Ishikawa (cell line): ENCODE results near the gene DENND1A.

Experiments
- CEBPB ChIP-seq: IDR thresholded peaks from 2 replicates; pipeline ENCODE4 v1.6.1; 2012
- CREB1 ChIP-seq: IDR thresholded peaks from 2 replicates; pipeline ENCODE4 v1.6.1; 2012; ENCODE audit warnings: low read depth
- EGR1 ChIP-seq: IDR thresholded peaks from 2 replicates; pipeline ENCODE4 v1.6.1; 2012
- EP300 ChIP-seq: IDR thresholded peaks from 2 replicates; pipeline ENCODE4 v1.6.1; 2012; ENCODE audit warnings: borderline replicate concordance
- FOXM1 ChIP-seq: IDR thresholded peaks from 2 replicates; pipeline ENCODE4 v1.6.1; 2012; ENCODE audit warnings: low read depth, borderline replicate concordance
- NFIC ChIP-seq: IDR thresholded peaks from 2 replicates; pipeline ENCODE4 v1.6.1; 2012
- RAD21 ChIP-seq: IDR thresholded peaks from 2 replicates; pipeline ENCODE4 v1.6.1; 2012; ENCODE audit warnings: low read depth
- TAF1 ChIP-seq: IDR thresholded peaks from 2 replicates; pipeline ENCODE4 v1.6.1; 2012; ENCODE audit warnings: low read depth, mild to moderate bottlenecking
- TCF12 ChIP-seq: IDR thresholded peaks from 2 replicates; pipeline ENCODE4 v1.6.1; 2012; ENCODE audit warnings: low read depth
- TEAD4 ChIP-seq: IDR thresholded peaks from 2 replicates; pipeline ENCODE4 v1.6.1; 2012
- YY1 ChIP-seq: IDR thresholded peaks from 2 replicates; pipeline ENCODE4 v1.6.1; 2012; ENCODE audit warnings: low read depth
- ZBTB7A ChIP-seq: IDR thresholded peaks from 2 replicates; pipeline ENCODE4 v1.6.1; 2012; ENCODE audit warnings: low read depth
- TF ChIP-seq, protein P1 (sequence below): IDR thresholded peaks from 2 replicates; pipeline ENCODE4 v1.6.1; 2012
- TF ChIP-seq, protein P2 (sequence below): IDR thresholded peaks from 2 replicates; pipeline ENCODE4 v1.6.1; 2012
- TF ChIP-seq, protein P3 (sequence below): IDR thresholded peaks from 2 replicates; pipeline ENCODE4 v1.6.1; 2012; ENCODE audit warnings: low read depth, mild to moderate bottlenecking

The DENND1A gene

DNA sequence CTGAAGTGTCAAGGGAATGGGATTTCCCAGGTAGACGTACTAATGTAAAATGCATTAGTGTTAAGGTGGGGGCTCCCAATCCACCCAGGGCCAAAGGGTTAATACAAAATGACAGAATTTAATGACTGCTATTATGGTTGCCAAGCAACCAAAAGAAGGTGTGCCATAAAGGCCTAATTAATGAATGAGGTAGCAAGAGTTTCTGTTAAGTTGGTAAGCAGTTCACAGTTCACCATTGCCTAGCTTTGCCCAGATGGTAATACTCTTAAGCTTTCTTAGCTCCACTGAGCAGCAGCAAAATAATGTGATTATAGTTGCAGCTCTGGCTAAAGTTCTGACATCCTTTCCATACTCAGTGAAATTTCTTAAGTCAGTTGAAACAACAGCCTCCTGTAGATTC is 211.7 kb downstream of the DENND1A start:
- TF ChIP-seq EGR1 (no peak), CEBPB (no peak), TEAD4 (no peak), CREB1 (no peak), ZBTB7A (no peak), NFIC (no peak), YY1 (no peak), RAD21 (no peak), TAF1 (no peak), FOXM1 (no peak), EP300 (no peak), TCF12 (no peak)
- TF ChIP-seq, protein P1, sequence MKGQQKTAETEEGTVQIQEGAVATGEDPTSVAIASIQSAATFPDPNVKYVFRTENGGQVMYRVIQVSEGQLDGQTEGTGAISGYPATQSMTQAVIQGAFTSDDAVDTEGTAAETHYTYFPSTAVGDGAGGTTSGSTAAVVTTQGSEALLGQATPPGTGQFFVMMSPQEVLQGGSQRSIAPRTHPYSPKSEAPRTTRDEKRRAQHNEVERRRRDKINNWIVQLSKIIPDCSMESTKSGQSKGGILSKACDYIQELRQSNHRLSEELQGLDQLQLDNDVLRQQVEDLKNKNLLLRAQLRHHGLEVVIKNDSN = no peak
- TF ChIP-seq, protein P2, sequence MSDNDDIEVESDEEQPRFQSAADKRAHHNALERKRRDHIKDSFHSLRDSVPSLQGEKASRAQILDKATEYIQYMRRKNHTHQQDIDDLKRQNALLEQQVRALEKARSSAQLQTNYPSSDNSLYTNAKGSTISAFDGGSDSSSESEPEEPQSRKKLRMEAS = no peak
- TF ChIP-seq, protein P3, sequence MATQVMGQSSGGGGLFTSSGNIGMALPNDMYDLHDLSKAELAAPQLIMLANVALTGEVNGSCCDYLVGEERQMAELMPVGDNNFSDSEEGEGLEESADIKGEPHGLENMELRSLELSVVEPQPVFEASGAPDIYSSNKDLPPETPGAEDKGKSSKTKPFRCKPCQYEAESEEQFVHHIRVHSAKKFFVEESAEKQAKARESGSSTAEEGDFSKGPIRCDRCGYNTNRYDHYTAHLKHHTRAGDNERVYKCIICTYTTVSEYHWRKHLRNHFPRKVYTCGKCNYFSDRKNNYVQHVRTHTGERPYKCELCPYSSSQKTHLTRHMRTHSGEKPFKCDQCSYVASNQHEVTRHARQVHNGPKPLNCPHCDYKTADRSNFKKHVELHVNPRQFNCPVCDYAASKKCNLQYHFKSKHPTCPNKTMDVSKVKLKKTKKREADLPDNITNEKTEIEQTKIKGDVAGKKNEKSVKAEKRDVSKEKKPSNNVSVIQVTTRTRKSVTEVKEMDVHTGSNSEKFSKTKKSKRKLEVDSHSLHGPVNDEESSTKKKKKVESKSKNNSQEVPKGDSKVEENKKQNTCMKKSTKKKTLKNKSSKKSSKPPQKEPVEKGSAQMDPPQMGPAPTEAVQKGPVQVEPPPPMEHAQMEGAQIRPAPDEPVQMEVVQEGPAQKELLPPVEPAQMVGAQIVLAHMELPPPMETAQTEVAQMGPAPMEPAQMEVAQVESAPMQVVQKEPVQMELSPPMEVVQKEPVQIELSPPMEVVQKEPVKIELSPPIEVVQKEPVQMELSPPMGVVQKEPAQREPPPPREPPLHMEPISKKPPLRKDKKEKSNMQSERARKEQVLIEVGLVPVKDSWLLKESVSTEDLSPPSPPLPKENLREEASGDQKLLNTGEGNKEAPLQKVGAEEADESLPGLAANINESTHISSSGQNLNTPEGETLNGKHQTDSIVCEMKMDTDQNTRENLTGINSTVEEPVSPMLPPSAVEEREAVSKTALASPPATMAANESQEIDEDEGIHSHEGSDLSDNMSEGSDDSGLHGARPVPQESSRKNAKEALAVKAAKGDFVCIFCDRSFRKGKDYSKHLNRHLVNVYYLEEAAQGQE = no peak

DNA sequence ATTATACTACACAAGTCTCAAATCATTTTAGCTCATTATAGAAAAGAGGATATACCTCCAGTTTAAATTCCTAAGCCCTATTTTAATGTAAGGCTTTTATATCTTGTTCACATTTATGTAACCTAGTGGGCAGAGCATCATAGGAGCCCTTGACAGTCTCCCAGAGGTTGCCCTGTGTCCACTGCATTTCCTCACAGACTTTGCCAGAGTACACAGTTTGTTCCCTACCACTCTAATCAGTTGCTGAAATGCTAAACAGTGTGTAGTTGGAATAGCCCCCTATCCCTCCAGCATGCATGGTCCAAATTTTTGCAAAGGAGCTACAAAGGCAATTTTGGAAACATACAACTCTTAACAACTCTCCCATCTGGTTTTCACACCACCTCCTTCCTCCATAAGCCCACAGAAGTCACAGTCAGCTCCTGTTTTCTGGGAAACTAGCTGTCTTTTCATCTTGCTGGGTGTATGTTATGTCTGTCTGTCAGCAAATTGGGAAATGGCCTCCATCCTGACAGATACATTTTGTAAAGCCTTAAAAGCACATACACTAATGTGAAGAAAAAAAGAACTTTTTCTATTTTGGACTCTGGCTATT is 212.2 kb downstream of the DENND1A start:
- TF ChIP-seq TCF12 = no peak
- TF ChIP-seq RAD21 = no peak
- TF ChIP-seq YY1 = no peak
- TF ChIP-seq EP300 = no peak
- TF ChIP-seq TAF1 = no peak
- TF ChIP-seq EGR1 = no peak
- TF ChIP-seq, protein P1 = no peak
- TF ChIP-seq CREB1 = no peak
- TF ChIP-seq TEAD4 = no peak
- no peak for TF ChIP-seq CEBPB
- no peak for TF ChIP-seq NFIC

DNA sequence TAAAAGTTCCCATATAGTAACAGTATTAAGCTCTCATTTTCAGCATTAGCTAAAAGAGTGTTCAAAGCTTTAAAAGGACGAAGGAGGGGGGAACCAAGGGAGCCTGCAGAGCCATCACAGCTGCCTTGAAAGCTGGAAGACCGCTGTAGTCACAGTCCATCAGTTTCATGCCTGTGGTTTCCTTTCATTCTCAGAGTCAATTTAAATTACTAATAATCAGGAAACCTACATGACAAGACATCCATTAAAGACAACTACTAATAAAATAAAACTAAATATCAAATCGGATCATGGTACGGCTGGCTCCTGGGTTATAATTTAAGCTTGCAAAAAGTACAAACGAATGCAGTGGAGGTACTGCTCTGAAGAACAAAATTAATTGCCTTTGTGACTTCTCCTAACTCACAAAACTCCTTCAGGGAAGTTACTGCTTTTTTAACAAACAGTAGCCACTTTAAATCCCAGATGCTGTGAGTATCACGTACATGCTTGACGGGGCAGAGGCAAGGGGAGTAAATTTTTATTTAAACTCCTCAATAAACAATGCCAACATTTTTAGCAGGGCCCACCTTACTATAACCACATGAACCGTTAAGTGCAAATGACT is 213.5 kb downstream of the DENND1A start:
- TF ChIP-seq, protein P3 = no peak
- TF ChIP-seq, protein P1 = no peak
- TF ChIP-seq TEAD4 (no peak), NFIC (no peak), FOXM1 (no peak), EGR1 (no peak), TCF12 (no peak), EP300 (no peak), CREB1 (no peak), TAF1 (no peak), ZBTB7A (no peak), CEBPB (no peak), RAD21 (no peak), YY1 (no peak)
- TF ChIP-seq, protein P2 = no peak

DNA sequence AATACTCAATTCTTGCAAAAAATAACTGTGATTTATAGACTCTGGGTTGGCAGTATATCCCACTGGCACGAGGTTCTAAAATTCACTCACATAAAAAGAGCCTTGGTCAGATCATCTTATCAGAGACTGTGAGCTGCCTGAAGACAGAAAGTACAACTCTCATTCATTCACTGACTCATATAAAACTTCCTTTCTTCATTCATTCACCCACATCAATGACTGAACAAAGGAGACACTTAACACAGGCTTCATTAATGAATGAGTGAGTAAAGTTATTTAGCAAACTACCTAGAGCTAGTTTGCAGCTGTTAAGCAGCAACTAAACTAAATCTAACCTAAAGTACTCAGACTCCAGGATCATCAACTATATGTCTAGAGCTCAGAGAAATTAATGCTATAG is 214.7 kb downstream of the DENND1A start:
- TF ChIP-seq TCF12 (no peak), RAD21 (no peak), CEBPB (no peak), NFIC (no peak), TAF1 (no peak), EP300 (no peak), YY1 (no peak), FOXM1 (no peak), TEAD4 (no peak), ZBTB7A (no peak), EGR1 (no peak), CREB1 (no peak)
- TF ChIP-seq, protein P1 = no peak
- TF ChIP-seq, protein P3 = no peak
- TF ChIP-seq, protein P2 = no peak
